ENCODE results near the gene FAM107B. TPM values are rescaled to one million over a fixed set of nuclear protein-coding genes. Genes with fewer than 3 reads are reported as not detected.
"Not testable (repeated sequence)": the region's sequence is repeated elsewhere in the genome, so short reads cannot be mapped to it uniquely, and the experiment has no call there.

The FAM107B gene
- total and polyA plus RNA-seq, 12 donors = 2.6 to 18.5 (median 6.2) TPM

DNA sequence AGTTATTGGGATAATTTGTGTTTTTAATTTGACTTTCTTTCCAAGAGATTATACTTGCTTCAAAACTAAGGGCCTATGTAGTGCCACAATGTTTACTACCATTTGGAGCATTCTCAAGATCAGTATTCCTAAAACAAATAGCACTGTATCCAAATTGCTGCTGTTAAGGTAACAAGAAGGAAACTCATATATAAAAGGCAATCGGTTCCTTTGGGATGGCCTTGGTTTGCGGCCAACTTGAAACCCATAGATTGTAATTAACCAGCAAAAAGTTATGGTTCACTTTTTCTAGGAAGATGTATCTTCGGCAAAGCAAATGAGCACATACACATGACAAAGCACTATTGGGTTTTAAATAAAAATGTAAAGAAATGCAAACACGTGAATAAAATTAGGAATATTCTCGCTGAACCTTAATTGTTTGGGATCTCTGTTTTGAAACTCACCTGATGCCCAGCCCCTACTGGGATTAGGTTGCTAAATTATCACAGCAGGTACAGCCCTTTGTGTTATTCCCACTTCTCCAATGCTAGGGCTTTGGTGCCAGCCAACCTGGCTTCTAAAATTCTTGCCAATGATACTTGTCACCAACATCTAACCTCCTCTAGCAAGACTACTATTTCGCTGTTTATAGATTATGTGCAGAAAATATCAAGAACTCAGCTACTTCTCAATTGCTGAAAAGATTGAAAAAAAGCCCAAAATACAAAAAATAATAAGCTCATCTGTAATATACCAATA, 47.1 kb upstream of the FAM107B start:
- peaks cover 0 to 8% (median 0%) of the 10 kb centered on the region in 9 donors for H3K4me1 ChIP-seq
- TF ChIP-seq, protein P1, sequence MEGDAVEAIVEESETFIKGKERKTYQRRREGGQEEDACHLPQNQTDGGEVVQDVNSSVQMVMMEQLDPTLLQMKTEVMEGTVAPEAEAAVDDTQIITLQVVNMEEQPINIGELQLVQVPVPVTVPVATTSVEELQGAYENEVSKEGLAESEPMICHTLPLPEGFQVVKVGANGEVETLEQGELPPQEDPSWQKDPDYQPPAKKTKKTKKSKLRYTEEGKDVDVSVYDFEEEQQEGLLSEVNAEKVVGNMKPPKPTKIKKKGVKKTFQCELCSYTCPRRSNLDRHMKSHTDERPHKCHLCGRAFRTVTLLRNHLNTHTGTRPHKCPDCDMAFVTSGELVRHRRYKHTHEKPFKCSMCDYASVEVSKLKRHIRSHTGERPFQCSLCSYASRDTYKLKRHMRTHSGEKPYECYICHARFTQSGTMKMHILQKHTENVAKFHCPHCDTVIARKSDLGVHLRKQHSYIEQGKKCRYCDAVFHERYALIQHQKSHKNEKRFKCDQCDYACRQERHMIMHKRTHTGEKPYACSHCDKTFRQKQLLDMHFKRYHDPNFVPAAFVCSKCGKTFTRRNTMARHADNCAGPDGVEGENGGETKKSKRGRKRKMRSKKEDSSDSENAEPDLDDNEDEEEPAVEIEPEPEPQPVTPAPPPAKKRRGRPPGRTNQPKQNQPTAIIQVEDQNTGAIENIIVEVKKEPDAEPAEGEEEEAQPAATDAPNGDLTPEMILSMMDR (IDR thresholded peaks at IDR 0.05) = no peak
- H3K27ac ChIP-seq = no peak overlapping the region
- 81 to 88% methylated on average over 6 of the region's 6 CpGs for WGBS, 2 donors
- no peak for ATAC-seq
- no peaks in the 10 kb centered on the region for H3K27me3 ChIP-seq
- intact Hi-C loops (cut with DNase I) = loop anchor here (5.0 to 10.0 kb wide), 9 partner anchors 217 to 1037 kb away; no protein-coding TSS in a partner anchor
- H3K9me3 ChIP-seq = no peaks in the 10 kb centered on the region
- no peak for DNase-seq
- H3K4me3 ChIP-seq = no peak overlapping the region
- H3K36me3 ChIP-seq = no peaks in the 10 kb centered on the region

DNA sequence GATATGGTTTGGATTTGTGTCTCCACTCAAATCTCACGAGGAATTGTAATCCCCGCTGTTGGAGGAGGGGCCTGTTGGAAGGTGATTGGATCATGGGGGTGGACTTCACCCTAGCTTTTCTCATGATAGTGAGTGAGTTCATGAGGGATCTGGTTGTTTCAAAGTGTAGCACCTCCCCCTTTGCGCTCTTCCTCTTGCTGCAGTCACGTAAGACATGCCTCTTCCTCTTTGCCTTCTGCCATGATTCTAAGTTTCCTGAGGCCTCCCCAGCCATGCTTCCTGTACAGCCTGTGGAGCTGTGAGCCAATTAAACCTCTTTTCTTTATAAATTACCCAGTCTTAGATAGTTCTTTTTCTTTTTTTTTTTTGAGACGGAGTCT, 46.1 kb upstream of the FAM107B start:
- H3K36me3 ChIP-seq = no peaks in the 10 kb centered on the region
- no peaks in the 10 kb centered on the region for H3K27me3 ChIP-seq
- H3K4me1 ChIP-seq = peaks cover 0 to 8% (median 0%) of the 10 kb centered on the region in 9 donors
- H3K4me3 ChIP-seq = no peak overlapping the region
- TF ChIP-seq, protein P1 (IDR thresholded peaks at IDR 0.05) = no peak
- no peaks in the 10 kb centered on the region for H3K9me3 ChIP-seq
- 89 to 93% methylated on average over 5 of the region's 5 CpGs for WGBS, 2 donors
- H3K27ac ChIP-seq = no peak overlapping the region
- DNase-seq (no peak), ATAC-seq (no peak)
- intact Hi-C loops (cut with DNase I) = loop anchor here (5.0 to 10.0 kb wide), 9 partner anchors 216 to 1036 kb away; no protein-coding TSS in a partner anchor

DNA sequence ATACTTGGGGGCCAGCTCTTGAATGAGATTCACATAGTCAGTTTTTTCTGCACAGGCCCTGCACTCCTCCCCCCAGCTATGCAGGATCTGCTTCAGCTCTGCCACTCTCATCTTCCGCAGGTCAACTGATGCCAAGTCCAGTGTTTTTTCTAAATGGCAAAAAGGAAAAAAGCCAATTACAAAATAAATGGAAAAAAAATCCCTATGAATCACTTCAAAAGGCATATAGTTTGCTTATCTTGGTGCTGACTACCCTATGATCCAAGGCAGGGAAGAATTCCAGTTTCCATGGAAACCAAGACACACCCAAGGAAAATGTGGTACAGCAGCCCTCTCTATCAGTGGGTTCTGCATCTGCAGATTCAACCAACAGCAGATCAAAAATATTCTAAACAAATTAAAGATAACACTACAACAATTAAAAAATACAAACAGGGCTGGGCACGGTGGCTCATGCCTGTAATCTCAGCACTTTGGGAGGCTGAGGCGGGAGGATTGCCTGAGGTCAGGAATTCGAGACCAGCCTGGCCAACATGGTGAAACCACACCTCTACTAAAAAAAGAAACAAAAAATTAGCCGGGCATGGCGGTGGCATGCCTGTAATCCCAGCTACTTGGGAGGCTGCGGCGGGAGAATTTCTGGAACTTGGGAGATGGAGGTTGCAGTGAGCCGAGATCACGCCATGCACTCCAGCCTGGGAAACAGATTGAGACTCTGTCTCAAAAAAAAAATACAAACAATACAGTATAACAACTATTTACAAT, 45.5 kb upstream of the FAM107B start:
- ATAC-seq (peak in 1 of 8 donors; percentile 52), DNase-seq (no peak)
- WGBS, 2 donors = 92 to 95% methylated on average over 10 of the region's 10 CpGs

DNA sequence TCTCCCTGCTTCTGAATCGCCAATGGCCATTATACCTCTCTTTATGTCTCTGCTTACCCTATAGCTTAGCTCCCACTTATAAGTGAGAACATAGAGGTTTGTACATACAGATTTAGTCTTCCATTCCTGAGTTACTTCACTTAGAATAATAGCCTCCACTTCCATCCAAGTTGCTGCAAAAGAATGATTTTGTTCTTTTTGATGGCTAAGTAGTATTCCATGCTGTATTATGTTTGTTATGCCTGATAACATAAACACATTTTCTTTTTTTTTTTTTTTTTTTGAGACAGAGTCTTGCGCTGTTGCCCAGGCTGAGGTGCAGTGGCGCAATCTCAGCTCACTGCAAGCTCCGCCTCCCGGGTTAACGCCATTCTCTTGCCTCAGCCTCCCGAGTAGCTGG, 42.0 kb upstream of the FAM107B start:
- H3K9me3 ChIP-seq; H3K4me3 ChIP-seq; DNase-seq; H3K27ac ChIP-seq; H3K4me1 ChIP-seq; H3K36me3 ChIP-seq; H3K27me3 ChIP-seq; intact Hi-C loops (cut with DNase I); ATAC-seq: not testable (repeated sequence)
- WGBS, 2 donors = 95 to 98% methylated on average over 7 of the region's 7 CpGs

More for the DNA sequence above, 45.5 kb upstream of the FAM107B start:
- H3K36me3 ChIP-seq = no peaks in the 10 kb centered on the region
- TF ChIP-seq, protein P1 (IDR thresholded peaks at IDR 0.05) = no peak
- no peaks in the 10 kb centered on the region for H3K27me3 ChIP-seq
- peaks cover 0 to 8% (median 0%) of the 10 kb centered on the region in 9 donors for H3K4me1 ChIP-seq
- intact Hi-C loops (cut with DNase I) = loop anchor here (5.0 to 10.0 kb wide), 9 partner anchors 215 to 1035 kb away; no protein-coding TSS in a partner anchor
- H3K27ac ChIP-seq = no peak overlapping the region
- H3K4me3 ChIP-seq = no peak overlapping the region
- H3K9me3 ChIP-seq = no peaks in the 10 kb centered on the region
